Neural cell (in vitro differentiated cells): ENCODE data around the gene TRUB1. TPM values are rescaled to one million over a fixed set of nuclear protein-coding genes. Genes with fewer than 3 reads are reported as not detected.

Experiments used
- H2AFZ ChIP-seq: fragments of 200-600, 300-800 bp; sonication (generic), shearing (Covaris generic); 2 replicates; pipeline ENCODE4 v1.6.0; 2014; ENCODE audit warnings: low read depth, mild to moderate bottlenecking, antibody characterized with exemption, low read length, moderate library complexity
- H3F3A ChIP-seq: fragments of 200-600 bp; shearing (Covaris generic); 2 replicates; pipeline ENCODE4 v1.6.1; 2016; ENCODE audit warnings: mild to moderate bottlenecking, moderate library complexity, mixed read lengths, antibody characterized with exemption, low read length; ENCODE audit not compliant: insufficient read depth, poor library complexity, severe bottlenecking
- H3K27ac ChIP-seq: fragments of 200-600, 300-800 bp; sonication (generic), shearing (Covaris generic); 2 replicates; pipeline ENCODE4 v1.5.1; 2014; ENCODE audit warnings: mild to moderate bottlenecking, low read length, moderate library complexity
- H3K27me3 ChIP-seq: fragments of 300-800, 200-600 bp; sonication (generic), shearing (Covaris generic); 2 replicates; pipeline ENCODE4 v1.6.0; 2014; ENCODE audit warnings: mild to moderate bottlenecking, low read depth, low read length, moderate library complexity; ENCODE audit not compliant: insufficient read depth
- H3K36me3 ChIP-seq: fragments of 300-800, 200-600 bp; sonication (generic), shearing (Covaris generic); 2 replicates; pipeline ENCODE4 v1.5.1; 2014; ENCODE audit warnings: mild to moderate bottlenecking, antibody characterized with exemption, low read length, moderate library complexity; ENCODE audit not compliant: insufficient read depth
- H3K4me2 ChIP-seq: fragments of 300-800, 200-600 bp; sonication (generic), shearing (Covaris generic); 2 replicates; pipeline ENCODE4 v1.6.0; 2014; ENCODE audit warnings: mild to moderate bottlenecking, low read length
- H3K4me3 ChIP-seq: fragments of 300-800, 200-600 bp; sonication (generic), shearing (Covaris generic); 2 replicates; pipeline ENCODE4 v1.5.1; 2014; ENCODE audit warnings: mild to moderate bottlenecking, low read length, moderate library complexity
- H3K79me2 ChIP-seq: fragments of 200-600 bp; shearing (Covaris generic); replicated peaks from 2 replicates; pipeline ENCODE4 v1.6.0; 2014; ENCODE audit warnings: mild to moderate bottlenecking, low read length, moderate library complexity; ENCODE audit not compliant: insufficient read depth
- H3K9ac ChIP-seq: fragments of 300-800, 200-600 bp; sonication (generic), shearing (Covaris generic); 2 replicates; pipeline ENCODE4 v1.6.1; 2016; ENCODE audit warnings: mild to moderate bottlenecking, low read length, mixed read lengths
- H3K9me2 ChIP-seq: fragments of 200-600 bp; shearing (Covaris generic); 2 replicates; pipeline ENCODE4 v1.6.1; 2016; ENCODE audit warnings: mild to moderate bottlenecking, low read length, mixed read lengths; ENCODE audit not compliant: insufficient read depth
- H3K9me3 ChIP-seq: fragments of 200-600, 300-800 bp; sonication (generic), shearing (Covaris generic); 2 replicates; pipeline ENCODE4 v1.6.1; 2016; ENCODE audit warnings: mild to moderate bottlenecking, mixed run types, low read length, moderate library complexity, mixed read lengths
- H4K20me1 ChIP-seq: fragments of 200-600 bp; shearing (Covaris generic); 2 replicates; pipeline ENCODE4 v1.6.1; 2016; ENCODE audit warnings: mild to moderate bottlenecking, mixed run types; ENCODE audit not compliant: insufficient read depth
- EP300 ChIP-seq: fragments of 450-650 bp; conservative IDR thresholded peaks from 2 replicates; pipeline ENCODE4 v1.6.1; 2014; ENCODE audit warnings: antibody characterized with exemption, mild to moderate bottlenecking, moderate library complexity; ENCODE audit not compliant: poor library complexity, severe bottlenecking
- EZH2 ChIP-seq: fragments of 200-600, 300-800 bp; shearing (Covaris generic), sonication (generic); IDR thresholded peaks from 2 replicates; pipeline ENCODE4 v1.6.1; 2014; ENCODE audit warnings: antibody characterized with exemption, low read length, borderline replicate concordance, mild to moderate bottlenecking; ENCODE audit not compliant: insufficient read depth, poor library complexity, severe bottlenecking
- MXI1 ChIP-seq: fragments of 450-650 bp; conservative IDR thresholded peaks from 2 replicates; pipeline ENCODE4 v1.6.1; 2014; ENCODE audit warnings: antibody characterized with exemption, mild to moderate bottlenecking; ENCODE audit not compliant: poor library complexity, severe bottlenecking
- POLR2AphosphoS5 ChIP-seq: IDR thresholded peaks from 2 replicates; pipeline ENCODE4 v1.6.1; 2012
- RAD21 ChIP-seq: fragments of 450-650 bp; conservative IDR thresholded peaks from 2 replicates; pipeline ENCODE4 v1.6.1; 2014; ENCODE audit warnings: antibody characterized with exemption, mild to moderate bottlenecking, moderate library complexity
- SMC3 ChIP-seq: fragments of 450-650 bp; conservative IDR thresholded peaks from 2 replicates; pipeline ENCODE4 v1.6.1; 2014; ENCODE audit warnings: antibody characterized with exemption, mild to moderate bottlenecking, moderate library complexity; ENCODE audit not compliant: poor library complexity
- TAF1 ChIP-seq: IDR thresholded peaks from 2 replicates; pipeline ENCODE4 v1.6.1; 2012; ENCODE audit warnings: low read depth
- polyA plus RNA-seq: library from polyadenylated mRNA; depleted of rRNA; stranded (reverse); fragments of >200 nt; gene quantifications from 2 replicates; pipeline ENCODE4 v1.2.3, GENCODE V29; 2014
- TF ChIP-seq, protein P1 (sequence below): fragments of 450-650 bp; IDR thresholded peaks from 2 replicates; pipeline ENCODE4 v1.5.1; 2014; ENCODE audit warnings: antibody characterized with exemption, mild to moderate bottlenecking, moderate library complexity; ENCODE audit not compliant: poor library complexity, severe bottlenecking
- TF ChIP-seq, protein P2 (sequence below): IDR thresholded peaks from 2 replicates; pipeline ENCODE4 v1.6.1; 2012; ENCODE audit warnings: borderline replicate concordance

TRUB1 gene
- polyA plus RNA-seq, 1 donor from 2014 or later = 48.8 TPM

DNA sequence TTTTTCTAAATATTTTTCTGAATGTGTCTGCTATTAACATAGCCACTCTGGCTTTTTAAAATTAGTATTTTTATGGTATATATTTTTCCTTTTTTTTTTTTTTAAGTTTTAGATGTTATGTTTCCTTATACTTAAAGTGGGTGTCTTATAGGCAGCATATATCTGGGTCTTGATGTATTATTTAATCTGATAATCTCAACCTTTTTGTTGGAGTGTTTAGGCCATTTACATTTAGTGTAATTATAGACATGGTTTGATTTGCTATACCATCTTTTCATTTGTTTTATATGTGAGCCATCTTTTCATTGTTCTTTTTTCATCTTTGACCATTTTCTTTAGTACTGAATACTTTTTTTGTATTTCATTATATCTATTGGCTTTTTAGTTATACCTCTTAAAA is 45.0 kb downstream of the TRUB1 start:
- Histone ChIP-seq H3K4me3 (no peak overlapping the region), H3K79me2 (no peaks in the 10 kb centered on the region), H4K20me1 (no peaks in the 10 kb centered on the region), H3K9ac (no peak overlapping the region), H3F3A (no peaks in the 10 kb centered on the region), H3K9me3 (peaks cover 15% of the 10 kb centered on the region), H3K27me3 (no peaks in the 10 kb centered on the region), H2AFZ (no peak overlapping the region), H3K9me2 (no peaks in the 10 kb centered on the region), H3K36me3 (no peaks in the 10 kb centered on the region), H3K27ac (no peak overlapping the region), H3K4me2 (no peak overlapping the region)
- TF ChIP-seq EP300 (no peak), RAD21 (no peak), EZH2 (no peak), POLR2AphosphoS5 (no peak), SMC3 (no peak), MXI1 (no peak), TAF1 (no peak)
- TF ChIP-seq, protein P1, sequence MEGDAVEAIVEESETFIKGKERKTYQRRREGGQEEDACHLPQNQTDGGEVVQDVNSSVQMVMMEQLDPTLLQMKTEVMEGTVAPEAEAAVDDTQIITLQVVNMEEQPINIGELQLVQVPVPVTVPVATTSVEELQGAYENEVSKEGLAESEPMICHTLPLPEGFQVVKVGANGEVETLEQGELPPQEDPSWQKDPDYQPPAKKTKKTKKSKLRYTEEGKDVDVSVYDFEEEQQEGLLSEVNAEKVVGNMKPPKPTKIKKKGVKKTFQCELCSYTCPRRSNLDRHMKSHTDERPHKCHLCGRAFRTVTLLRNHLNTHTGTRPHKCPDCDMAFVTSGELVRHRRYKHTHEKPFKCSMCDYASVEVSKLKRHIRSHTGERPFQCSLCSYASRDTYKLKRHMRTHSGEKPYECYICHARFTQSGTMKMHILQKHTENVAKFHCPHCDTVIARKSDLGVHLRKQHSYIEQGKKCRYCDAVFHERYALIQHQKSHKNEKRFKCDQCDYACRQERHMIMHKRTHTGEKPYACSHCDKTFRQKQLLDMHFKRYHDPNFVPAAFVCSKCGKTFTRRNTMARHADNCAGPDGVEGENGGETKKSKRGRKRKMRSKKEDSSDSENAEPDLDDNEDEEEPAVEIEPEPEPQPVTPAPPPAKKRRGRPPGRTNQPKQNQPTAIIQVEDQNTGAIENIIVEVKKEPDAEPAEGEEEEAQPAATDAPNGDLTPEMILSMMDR = no peak
- TF ChIP-seq, protein P2, sequence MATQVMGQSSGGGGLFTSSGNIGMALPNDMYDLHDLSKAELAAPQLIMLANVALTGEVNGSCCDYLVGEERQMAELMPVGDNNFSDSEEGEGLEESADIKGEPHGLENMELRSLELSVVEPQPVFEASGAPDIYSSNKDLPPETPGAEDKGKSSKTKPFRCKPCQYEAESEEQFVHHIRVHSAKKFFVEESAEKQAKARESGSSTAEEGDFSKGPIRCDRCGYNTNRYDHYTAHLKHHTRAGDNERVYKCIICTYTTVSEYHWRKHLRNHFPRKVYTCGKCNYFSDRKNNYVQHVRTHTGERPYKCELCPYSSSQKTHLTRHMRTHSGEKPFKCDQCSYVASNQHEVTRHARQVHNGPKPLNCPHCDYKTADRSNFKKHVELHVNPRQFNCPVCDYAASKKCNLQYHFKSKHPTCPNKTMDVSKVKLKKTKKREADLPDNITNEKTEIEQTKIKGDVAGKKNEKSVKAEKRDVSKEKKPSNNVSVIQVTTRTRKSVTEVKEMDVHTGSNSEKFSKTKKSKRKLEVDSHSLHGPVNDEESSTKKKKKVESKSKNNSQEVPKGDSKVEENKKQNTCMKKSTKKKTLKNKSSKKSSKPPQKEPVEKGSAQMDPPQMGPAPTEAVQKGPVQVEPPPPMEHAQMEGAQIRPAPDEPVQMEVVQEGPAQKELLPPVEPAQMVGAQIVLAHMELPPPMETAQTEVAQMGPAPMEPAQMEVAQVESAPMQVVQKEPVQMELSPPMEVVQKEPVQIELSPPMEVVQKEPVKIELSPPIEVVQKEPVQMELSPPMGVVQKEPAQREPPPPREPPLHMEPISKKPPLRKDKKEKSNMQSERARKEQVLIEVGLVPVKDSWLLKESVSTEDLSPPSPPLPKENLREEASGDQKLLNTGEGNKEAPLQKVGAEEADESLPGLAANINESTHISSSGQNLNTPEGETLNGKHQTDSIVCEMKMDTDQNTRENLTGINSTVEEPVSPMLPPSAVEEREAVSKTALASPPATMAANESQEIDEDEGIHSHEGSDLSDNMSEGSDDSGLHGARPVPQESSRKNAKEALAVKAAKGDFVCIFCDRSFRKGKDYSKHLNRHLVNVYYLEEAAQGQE = no peak

DNA sequence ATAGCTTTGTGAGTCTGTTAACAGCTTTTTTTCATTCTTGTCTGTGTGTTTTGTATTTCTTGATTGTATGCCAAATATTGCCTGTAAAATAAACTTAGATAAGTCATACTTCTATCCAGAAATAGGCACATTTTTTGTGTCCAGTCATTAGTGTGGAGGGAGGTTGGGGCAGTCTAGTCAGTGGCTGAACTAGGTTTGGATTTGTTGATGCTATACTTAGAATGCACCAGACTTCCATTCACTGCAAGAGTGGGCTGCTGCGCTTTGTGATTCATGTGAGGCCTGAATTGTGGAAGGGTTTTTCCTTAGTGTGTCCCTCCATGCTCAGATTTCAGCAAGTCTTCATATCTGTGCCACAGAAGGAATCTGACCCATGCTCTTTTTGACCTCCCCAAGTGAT is 50.0 kb downstream of the TRUB1 start:
- Histone ChIP-seq H3K36me3 (no peaks in the 10 kb centered on the region), H3K9me3 (peaks cover 15% of the 10 kb centered on the region), H4K20me1 (no peaks in the 10 kb centered on the region), H3K9me2 (no peaks in the 10 kb centered on the region), H3K4me3 (no peak overlapping the region), H3K9ac (no peak overlapping the region), H2AFZ (no peak overlapping the region), H3K4me2 (no peak overlapping the region), H3F3A (no peaks in the 10 kb centered on the region), H3K79me2 (no peaks in the 10 kb centered on the region), H3K27me3 (no peaks in the 10 kb centered on the region), H3K27ac (no peak overlapping the region)
- no peak for TF ChIP-seq TAF1
- TF ChIP-seq, protein P1 = no peak
